ENCODE data around the gene DNMT3L.
"Not testable (repeated sequence)": the region's sequence is repeated elsewhere in the genome, so short reads cannot be mapped to it uniquely, and the experiment has no call there.

The DNMT3L gene

GRCh38 chr21:44294391-44295162 lies 32.9 kb upstream of the DNMT3L start:
- peak; percentile 62 for DNase-seq

- DNase-seq, result peak; percentile 21
Observed at GRCh38 chr21:44293551-44294231, 32.0 kb upstream of the DNMT3L start.

- no peak for DNase-seq
Observed at GRCh38 chr21:44292812-44293195, 31.1 kb upstream of the DNMT3L start.

GRCh38 chr21:44291936-44292811 lies 30.5 kb upstream of the DNMT3L start:
- DNase-seq, result no peak

- DNase-seq, result no peak
Observed at GRCh38 chr21:44291078-44291935, 29.6 kb upstream of the DNMT3L start.

- no peak for DNase-seq
Observed at GRCh38 chr21:44290327-44291077, 28.8 kb upstream of the DNMT3L start.

- no peak for DNase-seq
Observed at GRCh38 chr21:44289381-44290010, 27.8 kb upstream of the DNMT3L start.

- no peak for DNase-seq
Observed at GRCh38 chr21:44288251-44289110, 26.8 kb upstream of the DNMT3L start.

GRCh38 chr21:44286716-44287632 lies 25.3 kb upstream of the DNMT3L start:
- no peak for DNase-seq

GRCh38 chr21:44286086-44286715 lies 24.5 kb upstream of the DNMT3L start:
- DNase-seq, result no peak

GRCh38 chr21:44285138-44285992 lies 23.7 kb upstream of the DNMT3L start, which contains the start of gene AIRE:
AIRE (plus strand) TSS chr21:44285876; CDS start chr21:44286007, 131 bp downstream.
- no peak for DNase-seq

GRCh38 chr21:44283948-44284347 lies 22.3 kb upstream of the DNMT3L start:
- DNase-seq, result no peak

- not testable (repeated sequence) for DNase-seq
Observed at GRCh38 chr21:44283211-44283785, 21.6 kb upstream of the DNMT3L start.

GRCh38 chr21:44282370-44282769 lies 20.7 kb upstream of the DNMT3L start:
- no peak for DNase-seq

- DNase-seq, result no peak
Observed at GRCh38 chr21:44281801-44282200, 20.1 kb upstream of the DNMT3L start.

GRCh38 chr21:44279354-44280260 lies 17.9 kb upstream of the DNMT3L start:
- DNase-seq, result no peak

All from hematopoietic multipotent progenitor cell treated with erythropoietin and hydrocortisone succinate and interleukin-3 and kit ligand, for 6 days (in vitro differentiated cells).